AG09319 (cell line): Measurements from ENCODE around the gene MAPK6.

Experiments
- DNase-seq: peaks from one replicate; pipeline ENCODE4 v3.0.0-alpha.2; 2010; ENCODE audit warnings: low read depth; ENCODE audit errors: extremely low read depth
- TF ChIP-seq, protein P1 (sequence below): IDR thresholded peaks from 2 replicates; pipeline ENCODE4 v1.5.1; 2011; ENCODE audit warnings: low read depth, mild to moderate bottlenecking, inconsistent platforms, low read length, moderate library complexity

MAPK6 gene

DNA sequence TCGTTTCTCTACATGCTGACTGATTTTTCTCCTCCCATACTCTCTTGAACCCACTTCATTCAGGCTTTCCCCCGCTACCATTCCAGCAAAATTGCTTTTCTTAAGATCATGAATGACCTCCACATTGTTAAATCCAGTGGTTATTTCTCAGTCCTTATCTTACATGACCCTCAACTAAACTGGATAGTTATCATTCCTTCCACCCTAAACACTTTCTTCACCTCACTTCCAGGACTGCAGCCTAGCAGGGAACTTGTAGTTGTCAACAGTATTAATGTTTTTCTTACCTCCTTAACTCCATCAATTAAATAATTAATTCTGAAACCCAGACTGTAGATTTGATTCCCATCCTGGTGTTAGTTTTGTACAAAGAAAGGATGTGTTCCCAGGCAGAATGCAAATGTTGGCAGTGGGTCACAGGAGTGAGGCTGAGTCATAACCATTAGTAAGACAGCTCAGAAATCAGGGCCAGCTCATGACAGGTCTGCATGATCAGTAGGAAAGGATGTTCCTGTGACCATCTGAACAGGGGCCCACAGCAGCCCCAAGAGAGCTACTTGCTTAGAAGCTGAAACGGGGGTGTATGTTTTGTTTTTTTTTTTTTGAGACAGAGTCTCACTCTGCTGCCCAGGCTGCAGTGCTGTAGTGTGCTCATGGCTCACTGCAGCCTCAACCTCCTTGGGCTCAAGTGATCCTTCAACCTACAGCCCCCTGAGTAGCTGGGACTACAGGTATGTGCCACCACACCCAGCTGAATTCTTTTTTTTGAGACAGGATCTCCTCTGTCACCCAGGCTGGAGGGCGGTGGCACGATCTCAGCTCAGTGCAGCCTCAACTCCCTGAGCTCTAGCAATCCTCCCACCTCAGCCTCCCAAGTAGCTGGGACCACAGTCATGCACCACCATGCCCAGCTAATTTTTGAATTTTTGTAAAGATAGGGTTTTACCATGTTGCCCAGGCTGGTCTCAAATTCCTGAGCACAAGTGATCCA is 84.5 kb downstream of the MAPK6 start:
- no peak for DNase-seq
- TF ChIP-seq, protein P1, sequence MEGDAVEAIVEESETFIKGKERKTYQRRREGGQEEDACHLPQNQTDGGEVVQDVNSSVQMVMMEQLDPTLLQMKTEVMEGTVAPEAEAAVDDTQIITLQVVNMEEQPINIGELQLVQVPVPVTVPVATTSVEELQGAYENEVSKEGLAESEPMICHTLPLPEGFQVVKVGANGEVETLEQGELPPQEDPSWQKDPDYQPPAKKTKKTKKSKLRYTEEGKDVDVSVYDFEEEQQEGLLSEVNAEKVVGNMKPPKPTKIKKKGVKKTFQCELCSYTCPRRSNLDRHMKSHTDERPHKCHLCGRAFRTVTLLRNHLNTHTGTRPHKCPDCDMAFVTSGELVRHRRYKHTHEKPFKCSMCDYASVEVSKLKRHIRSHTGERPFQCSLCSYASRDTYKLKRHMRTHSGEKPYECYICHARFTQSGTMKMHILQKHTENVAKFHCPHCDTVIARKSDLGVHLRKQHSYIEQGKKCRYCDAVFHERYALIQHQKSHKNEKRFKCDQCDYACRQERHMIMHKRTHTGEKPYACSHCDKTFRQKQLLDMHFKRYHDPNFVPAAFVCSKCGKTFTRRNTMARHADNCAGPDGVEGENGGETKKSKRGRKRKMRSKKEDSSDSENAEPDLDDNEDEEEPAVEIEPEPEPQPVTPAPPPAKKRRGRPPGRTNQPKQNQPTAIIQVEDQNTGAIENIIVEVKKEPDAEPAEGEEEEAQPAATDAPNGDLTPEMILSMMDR = no peak

DNA sequence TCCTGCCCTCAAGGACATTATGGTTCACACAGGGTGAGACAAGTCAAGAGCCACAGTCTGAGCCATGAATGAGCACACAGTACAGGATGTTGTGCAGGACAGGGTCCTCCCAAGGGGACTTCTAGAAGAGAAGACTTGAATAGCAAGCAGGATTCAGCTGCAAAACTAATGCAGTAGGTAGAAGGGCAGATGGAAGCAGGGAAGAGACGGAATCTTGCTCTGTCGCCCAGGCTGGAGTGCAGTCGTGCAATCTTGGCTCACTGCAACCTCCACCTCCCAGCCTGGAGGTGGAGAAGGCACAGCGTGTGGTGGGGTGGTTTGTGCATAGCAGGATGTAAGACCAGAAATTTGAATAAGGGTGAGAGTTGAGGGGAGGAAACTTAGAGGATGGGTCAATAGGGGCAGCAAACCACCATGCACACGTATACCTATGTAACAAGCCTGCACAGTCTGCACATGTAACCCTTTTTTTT is 85.5 kb downstream of the MAPK6 start:
- DNase-seq = no peak
- TF ChIP-seq, protein P1 = no peak

DNA sequence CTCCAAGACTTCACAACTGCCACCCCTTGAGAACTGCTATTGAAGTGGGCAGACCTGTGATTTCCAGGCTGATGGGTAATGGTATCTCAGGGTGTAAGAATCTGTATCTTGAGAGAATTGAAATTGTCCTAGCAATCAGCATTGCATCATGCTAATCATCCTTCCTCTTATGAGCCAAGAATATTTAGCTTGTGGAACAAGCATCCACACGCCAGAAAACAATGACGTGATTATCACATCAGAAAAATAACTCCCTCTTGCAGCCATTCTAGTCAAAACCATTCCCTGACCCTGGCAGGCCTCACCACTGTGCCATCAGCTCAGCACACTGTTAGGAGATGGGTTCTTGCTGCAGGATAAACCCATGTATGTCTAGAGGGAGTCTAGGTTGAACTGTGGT is 86.8 kb downstream of the MAPK6 start:
- DNase-seq = no peak
- TF ChIP-seq, protein P1 = no peak

DNA sequence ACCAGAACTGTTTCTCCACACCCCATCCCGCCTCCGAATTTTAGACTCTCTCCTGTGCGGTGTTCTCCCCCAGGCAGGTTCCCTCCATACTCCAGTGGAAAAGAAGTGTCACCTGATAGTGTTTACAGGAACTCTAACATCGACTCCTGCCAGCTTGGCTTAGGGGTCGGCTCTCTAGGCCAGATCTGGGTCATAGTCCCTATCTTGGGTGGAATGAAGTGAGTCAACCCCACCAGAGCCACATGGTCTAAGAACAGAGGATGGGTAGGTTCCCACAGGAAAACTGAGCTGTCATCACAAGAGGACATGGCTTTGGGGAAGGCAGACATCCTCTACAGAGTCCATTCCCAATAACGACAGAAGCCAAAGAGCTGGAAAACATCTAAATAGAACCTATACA is 87.6 kb downstream of the MAPK6 start:
- TF ChIP-seq, protein P1 = no peak
- DNase-seq = no peak

DNA sequence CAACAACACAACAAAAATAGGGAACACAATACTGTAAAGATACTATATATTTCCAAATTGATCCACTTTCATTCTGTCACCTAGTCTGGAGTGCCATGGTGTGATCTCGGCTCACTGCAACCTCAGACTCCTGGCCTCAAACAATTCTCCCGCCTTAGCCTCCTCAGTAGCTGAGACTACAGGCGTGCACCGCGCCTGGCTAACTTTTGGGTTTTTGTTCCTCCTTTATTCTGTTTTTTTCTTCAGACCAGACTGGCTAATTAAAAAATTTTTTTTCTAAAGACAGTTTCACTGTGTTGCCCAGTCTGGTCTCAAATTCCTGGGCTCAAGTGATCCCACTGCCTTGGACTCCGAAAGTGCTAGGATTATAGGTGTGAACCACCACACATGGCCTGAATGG is 88.2 kb downstream of the MAPK6 start:
- DNase-seq = no peak
- TF ChIP-seq, protein P1 = no peak

DNA sequence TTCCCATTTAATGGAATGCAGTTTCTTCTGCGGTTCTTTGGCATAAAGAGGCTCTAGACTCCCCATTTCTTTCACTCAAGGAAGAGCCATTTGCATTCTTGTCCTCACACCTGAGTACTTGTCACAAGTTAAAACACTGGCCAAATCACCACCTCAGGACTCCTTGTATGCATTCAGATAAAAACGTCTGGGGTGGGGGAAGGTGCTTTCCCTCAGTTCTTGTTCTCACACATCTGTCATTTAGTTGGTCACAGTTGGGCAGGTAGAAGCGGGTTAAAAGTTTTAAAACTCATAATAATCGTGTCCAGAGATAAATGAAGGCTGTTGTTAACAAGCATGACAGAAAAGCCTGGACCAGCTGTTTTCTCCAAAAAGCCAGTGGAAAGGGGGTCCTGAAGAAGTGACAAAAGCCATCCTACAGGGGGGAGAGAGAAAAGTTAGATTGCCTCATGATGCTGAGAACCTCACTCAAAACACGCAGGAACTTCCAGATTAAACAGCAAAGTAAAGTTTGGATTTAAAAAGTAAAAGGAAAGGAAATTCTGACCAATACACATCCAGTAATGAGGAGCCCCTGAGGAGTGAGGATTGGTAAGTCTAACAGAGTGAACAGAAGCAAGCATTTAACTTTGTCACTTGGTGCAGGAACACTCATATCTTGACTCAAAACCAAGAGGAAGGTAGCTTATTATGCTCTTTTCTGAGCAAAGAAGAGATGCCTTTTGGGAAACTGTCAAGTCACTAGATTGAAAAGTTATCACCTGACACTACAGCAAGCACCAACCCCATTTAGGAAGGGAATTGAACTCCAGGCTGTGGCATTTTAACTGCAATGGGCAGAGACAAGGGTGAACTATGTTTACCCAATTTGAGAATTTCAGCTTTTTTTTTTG is 90.8 kb downstream of the MAPK6 start:
- TF ChIP-seq, protein P1 = no peak
- DNase-seq = no peak
